ENCODE measurements around the gene DPP10.

GRCh38 chr2:115386465-115386864 is 944.0 kb downstream of the DPP10 start:
- TF ChIP-seq POLR2AphosphoS5 (IDR thresholded peaks at IDR 0.05; ENCODE audit: low read depth, low read length) (no peak), TAF1 (IDR thresholded peaks at IDR 0.05; ENCODE audit: borderline replicate concordance, insufficient read depth, low read length) (no peak), REST (IDR thresholded peaks at IDR 0.05; ENCODE audit: insufficient read depth in 1 of 2, low read depth in 2 of 2, low read length in 2 of 2) (no peak), SIN3A (IDR thresholded peaks at IDR 0.05; ENCODE audit: borderline replicate concordance, insufficient read depth, low read length) (no peak)
